ENCODE data around the gene NIF3L1. TPM values are rescaled to one million over a fixed set of nuclear protein-coding genes. Genes with fewer than 3 reads are reported as not detected.

The NIF3L1 gene
- total and polyA plus RNA-seq, 2 of the 8 experiments (the other 6 are each of a cell fraction or from before 2014, with no cell fraction given) = 63.4 to 126 TPM

GRCh38 chr2:200864176-200865034, 24.8 kb upstream of the NIF3L1 start, which contains the start of gene CLK1 (continued):
- no peak for TF ChIP-seq JUND (IDR thresholded peaks at IDR 0.05; ENCODE audit: low read length)
- no peak for TF ChIP-seq CBX5 (IDR thresholded peaks at IDR 0.05; ENCODE audit: low read depth, low read length)
- peak; percentile 76 to 85; a peak in 2 of 4 replicates for TF ChIP-seq SIN3A (conservative IDR thresholded peaks at IDR 0.05 in 1 of 2, IDR thresholded peaks at IDR 0.05 in 1 of 2; ENCODE audit: low read depth in 1 of 2, low read length in 2 of 2)
- TF ChIP-seq CTCF (IDR thresholded peaks at IDR 0.05; ENCODE audit: control extremely low read depth in 1 of 3, insufficient read depth in 1 of 3, low read depth in 1 of 3, low read length in 3 of 3) = no peak
- TF ChIP-seq USF2 (IDR thresholded peaks at IDR 0.05; ENCODE audit: low read length) = no peak
- TF ChIP-seq TBP (IDR thresholded peaks at IDR 0.05; ENCODE audit: low read depth, low read length) = peak; percentile 93
- no peak for TF ChIP-seq ZNF274 (IDR thresholded peaks at IDR 0.05; ENCODE audit: borderline replicate concordance, extremely low read depth, low read length)
- peak; percentile 90 for TF ChIP-seq ASH2L (IDR thresholded peaks at IDR 0.05; ENCODE audit: low read length)
- TF ChIP-seq E2F6 (IDR thresholded peaks at IDR 0.05) = peak; percentile 67
- TF ChIP-seq JUN (IDR thresholded peaks at IDR 0.05; ENCODE audit: low read depth, low read length) = no peak
- TF ChIP-seq SUZ12 (IDR thresholded peaks at IDR 0.05; ENCODE audit: low read length) = no peak
- peak; percentile 74; the same call in 1 of the 2 replicates for TF ChIP-seq GTF2F1 (IDR thresholded peaks at IDR 0.05; ENCODE audit: borderline replicate concordance, low read depth, low read length)
- TF ChIP-seq PHF8 (conservative IDR thresholded peaks at IDR 0.05; ENCODE audit: low read depth, low read length) = peak; percentile 87
- TF ChIP-seq POU5F1 (IDR thresholded peaks at IDR 0.05; ENCODE audit: low read depth, low read length) = no peak
- TF ChIP-seq KDM1A (IDR thresholded peaks at IDR 0.05; ENCODE audit: borderline replicate concordance, low read length) = no peak
- no peak for TF ChIP-seq CTBP2 (IDR thresholded peaks at IDR 0.05; ENCODE audit: borderline replicate concordance, insufficient read depth, insufficient read length, low read length)
- peak; percentile 89 to 94 for TF ChIP-seq POLR2A (IDR thresholded peaks at IDR 0.05; ENCODE audit: control extremely low read depth in 1 of 2, low read depth in 2 of 2, low read length in 2 of 2)
- TF ChIP-seq BCL11A (IDR thresholded peaks at IDR 0.05; ENCODE audit: low read depth in 2 of 2, low read length in 2 of 2) = no peak
- TF ChIP-seq TAF7 (optimal IDR thresholded peaks at IDR 0.05; ENCODE audit: borderline replicate concordance, low read depth, low read length) = peak; percentile 88
